GM18861 (cell line): ENCODE data around the gene KRT36.

Source experiments
- ATAC-seq: cut with Tn5 transposase; IDR thresholded peaks from one replicate; pipeline ENCODE4 v1.9.1; 2021; ENCODE audit not compliant: unreplicated experiment

KRT36 gene

DNA sequence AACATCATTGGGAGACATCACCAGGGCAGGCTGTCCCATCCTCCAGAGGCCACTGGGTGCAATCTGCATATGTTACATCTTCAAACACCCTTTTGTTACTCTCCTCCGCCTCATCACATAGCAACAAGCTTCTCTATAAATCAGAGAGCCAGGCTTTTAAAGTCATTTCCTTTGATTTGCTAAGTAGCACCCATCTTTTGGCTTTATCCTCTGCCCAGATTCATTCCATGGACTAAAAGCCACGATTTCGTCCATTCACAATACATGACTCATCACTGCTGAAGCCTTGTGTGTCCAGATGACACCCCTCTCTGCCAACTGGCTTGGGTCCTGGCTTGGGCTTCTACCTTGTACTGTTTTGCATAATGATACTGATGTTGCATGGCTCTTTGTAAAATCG lies 47.0 kb downstream of the KRT36 start:
- no peak for ATAC-seq

DNA sequence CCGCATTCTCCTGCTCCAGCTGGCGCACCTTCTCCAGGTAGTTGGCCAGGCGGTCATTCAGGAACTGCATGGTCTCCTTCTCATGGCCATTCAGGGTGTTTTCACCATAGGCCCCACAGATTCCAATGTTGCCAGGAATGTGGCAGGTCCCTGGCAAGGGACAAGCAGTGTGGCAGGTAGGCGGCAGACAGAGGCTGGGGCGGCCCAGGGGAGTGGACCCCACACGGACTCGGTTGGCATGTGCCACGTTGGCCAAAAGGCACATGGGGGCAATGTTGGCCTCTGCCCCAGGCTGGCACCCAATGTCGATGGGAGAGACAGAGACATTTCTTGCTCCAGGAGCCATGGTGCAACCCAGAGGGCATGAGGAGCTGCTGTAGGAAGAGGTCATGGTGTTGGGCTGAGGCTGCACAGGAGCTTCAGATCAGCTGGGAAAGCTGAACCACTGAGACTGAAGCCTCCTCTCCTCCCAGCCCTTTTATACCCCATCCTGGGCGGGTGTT lies 49.1 kb downstream of the KRT36 start, which contains the start of gene KRT38:
TSS of gene KRT38 (minus strand) at position 453 of the 503 bp plus-strand sequence. CDS start at position 391, 62 bp downstream.
- ATAC-seq: no peak

DNA sequence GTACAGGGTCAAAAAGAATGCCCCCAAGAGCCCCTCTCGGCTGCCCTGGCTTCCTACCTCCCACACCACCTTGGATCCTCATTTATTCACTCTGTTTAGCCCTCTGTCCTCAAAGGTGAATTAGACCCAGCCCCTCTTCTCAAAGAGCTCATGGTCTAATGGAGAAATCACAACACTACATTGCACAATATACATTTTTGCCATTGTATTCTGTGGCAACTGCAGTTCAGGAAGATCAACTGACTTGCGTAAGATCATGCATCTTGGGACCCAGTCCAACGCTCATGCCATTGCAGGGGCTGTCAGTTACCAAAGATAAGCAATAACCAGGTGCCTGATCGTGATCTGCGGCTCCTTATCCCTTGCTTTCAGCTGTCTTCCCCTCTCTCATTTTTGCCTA lies 50.3 kb downstream of the KRT36 start:
- ATAC-seq: no peak

DNA sequence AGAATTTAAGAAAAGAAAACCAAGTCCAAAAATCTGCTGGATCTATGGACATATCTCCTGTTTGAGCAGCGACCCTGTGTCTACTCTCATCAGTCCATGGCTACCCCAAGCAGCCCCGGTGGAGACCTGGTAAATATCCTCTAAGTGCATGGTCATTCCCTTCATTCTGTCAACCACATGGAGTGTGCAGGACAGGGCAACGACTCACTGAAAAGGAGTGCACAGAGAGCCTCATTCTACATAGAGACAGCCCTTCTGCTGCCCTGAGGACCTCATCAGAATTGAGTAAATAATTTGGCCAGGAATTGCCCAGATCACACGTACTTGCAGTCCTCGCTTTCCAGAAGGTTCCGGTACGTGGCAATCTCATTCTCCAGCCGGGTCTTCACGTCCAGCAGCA lies 51.9 kb downstream of the KRT36 start:
- ATAC-seq: no peak

DNA sequence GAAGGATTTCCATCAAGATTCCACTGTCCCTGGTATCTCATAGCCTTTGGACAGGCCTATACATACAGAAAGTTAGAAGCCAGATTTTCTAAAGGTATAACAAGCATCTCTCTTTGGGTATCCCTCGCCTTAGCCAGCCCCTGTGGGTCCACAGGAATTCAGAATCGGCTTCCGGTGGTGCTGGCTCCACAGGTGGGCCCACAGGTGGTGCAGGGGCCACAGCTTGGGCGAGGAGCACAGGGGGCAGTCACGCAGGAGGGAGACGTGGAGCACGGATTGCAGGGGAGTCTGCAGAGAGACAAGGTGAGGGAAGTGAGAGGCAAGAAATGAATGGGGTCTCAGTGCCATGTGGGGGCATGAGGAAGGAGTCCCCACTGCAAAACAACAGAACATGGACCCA lies 52.5 kb downstream of the KRT36 start:
- ATAC-seq: no peak
